GM12878 (cell line): ENCODE data around the gene MARCHF2.
"Not testable (repeated sequence)": the region's sequence is repeated elsewhere in the genome, so short reads cannot be mapped to it uniquely, and the experiment has no call there.

Source experiments
- BCLAF1 ChIP-seq: fragments of 450-650 bp; IDR thresholded peaks from 2 replicates; pipeline ENCODE4 v1.6.1; 2017; ENCODE audit warnings: antibody characterized with exemption, mild to moderate bottlenecking, moderate library complexity
- E2F8 ChIP-seq: fragments of 450-650 bp; IDR thresholded peaks from 2 replicates; pipeline ENCODE4 v1.6.1; 2018; ENCODE audit warnings: mild to moderate bottlenecking, low read depth, moderate library complexity; ENCODE audit not compliant: partially characterized antibody
- PBX3 ChIP-seq: IDR thresholded peaks from 2 replicates; pipeline ENCODE4 v1.6.1; 2011; ENCODE audit warnings: mild to moderate bottlenecking, low read depth, low read length, moderate library complexity; ENCODE audit not compliant: insufficient replicate concordance
- POLR2AphosphoS5 ChIP-seq: IDR thresholded peaks from 2 replicates; pipeline ENCODE4 v1.6.1; 2011; ENCODE audit warnings: mild to moderate bottlenecking, low read length, inconsistent platforms
- SP1 ChIP-seq: IDR thresholded peaks from one replicate; pipeline ENCODE4 v1.6.1; 2011; ENCODE audit warnings: low read depth, low read length
- TARDBP ChIP-seq: IDR thresholded peaks from 2 replicates; pipeline ENCODE4 v1.6.1; 2016; ENCODE audit warnings: borderline replicate concordance
- YY1 ChIP-seq: IDR thresholded peaks from 2 replicates; pipeline ENCODE4 v1.6.1; 2011; ENCODE audit warnings: low read depth, mild to moderate bottlenecking, low read length
- TF ChIP-seq, protein P1 (sequence below), 3 experiments: IDR thresholded peaks in 2 of 3; conservative IDR thresholded peaks in 1 of 3; 2 replicates each; pipeline ENCODE4 v1.5.1; 2011; ENCODE audit warnings: low read depth in 3 of 3, low read length in 3 of 3, mild to moderate bottlenecking in 3 of 3, control low read depth in 2 of 3, moderate library complexity in 2 of 3, inconsistent platforms in 1 of 3, mixed read lengths in 1 of 3; ENCODE audit not compliant: control insufficient read depth in 2 of 3, insufficient read depth in 1 of 3; ENCODE audit errors: extremely low read depth in 1 of 3

GRCh38 chr19:8379156-8379891, 33.8 kb upstream of the MARCHF2 start:
- not testable (repeated sequence) for TF ChIP-seq POLR2AphosphoS5, TARDBP, PBX3, SP1, YY1, BCLAF1, E2F8
- TF ChIP-seq, protein P1, sequence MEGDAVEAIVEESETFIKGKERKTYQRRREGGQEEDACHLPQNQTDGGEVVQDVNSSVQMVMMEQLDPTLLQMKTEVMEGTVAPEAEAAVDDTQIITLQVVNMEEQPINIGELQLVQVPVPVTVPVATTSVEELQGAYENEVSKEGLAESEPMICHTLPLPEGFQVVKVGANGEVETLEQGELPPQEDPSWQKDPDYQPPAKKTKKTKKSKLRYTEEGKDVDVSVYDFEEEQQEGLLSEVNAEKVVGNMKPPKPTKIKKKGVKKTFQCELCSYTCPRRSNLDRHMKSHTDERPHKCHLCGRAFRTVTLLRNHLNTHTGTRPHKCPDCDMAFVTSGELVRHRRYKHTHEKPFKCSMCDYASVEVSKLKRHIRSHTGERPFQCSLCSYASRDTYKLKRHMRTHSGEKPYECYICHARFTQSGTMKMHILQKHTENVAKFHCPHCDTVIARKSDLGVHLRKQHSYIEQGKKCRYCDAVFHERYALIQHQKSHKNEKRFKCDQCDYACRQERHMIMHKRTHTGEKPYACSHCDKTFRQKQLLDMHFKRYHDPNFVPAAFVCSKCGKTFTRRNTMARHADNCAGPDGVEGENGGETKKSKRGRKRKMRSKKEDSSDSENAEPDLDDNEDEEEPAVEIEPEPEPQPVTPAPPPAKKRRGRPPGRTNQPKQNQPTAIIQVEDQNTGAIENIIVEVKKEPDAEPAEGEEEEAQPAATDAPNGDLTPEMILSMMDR (IDR thresholded peaks at IDR 0.05 in 2 of 3, conservative IDR thresholded peaks at IDR 0.05 in 1 of 3; ENCODE audit: control insufficient read depth in 2 of 3, extremely low read depth in 1 of 3, insufficient read depth in 1 of 3, low read depth in 3 of 3, low read length in 3 of 3) = not testable (repeated sequence)
